Mesenchymal stem cell (in vitro differentiated cells and primary cell): ENCODE data around the gene BSPRY.

ENCODE experiments used
- DNase-seq: peaks from one replicate; pipeline ENCODE4 v3.0.0-alpha.2; 2013
- H2AFZ ChIP-seq: one replicate; pipeline ENCODE4 v1.6.1; 2013; ENCODE audit warnings: low read depth, mild to moderate bottlenecking, control low read depth, inconsistent platforms, low read length, moderate library complexity
- H2AK5ac ChIP-seq: 2 replicates; pipeline ENCODE4 v1.6.1; 2013; ENCODE audit warnings: low read length, moderate library complexity, mild to moderate bottlenecking, inconsistent platforms; ENCODE audit not compliant: severe bottlenecking
- H2BK120ac ChIP-seq: one replicate; pipeline ENCODE4 v1.6.1; 2013; ENCODE audit warnings: low read depth, mild to moderate bottlenecking, inconsistent platforms, low read length, moderate library complexity
- H2BK12ac ChIP-seq, 2 experiments: one replicate each; pipeline ENCODE4 v1.6.1; 2013; ENCODE audit warnings: inconsistent platforms in 2 of 2, low read length in 2 of 2, mild to moderate bottlenecking in 2 of 2, moderate library complexity in 2 of 2, control low read depth in 1 of 2
- H2BK15ac ChIP-seq: one replicate; pipeline ENCODE4 v1.6.1; 2013; ENCODE audit warnings: mild to moderate bottlenecking, low read depth, inconsistent platforms; ENCODE audit not compliant: poor library complexity, severe bottlenecking
- H2BK5ac ChIP-seq: 2 replicates; pipeline ENCODE4 v1.6.1; 2013; ENCODE audit warnings: low read depth, mild to moderate bottlenecking, low read length, control low read depth, inconsistent platforms; ENCODE audit not compliant: poor library complexity, severe bottlenecking
- H3K14ac ChIP-seq, 2 experiments: one replicate each; pipeline ENCODE4 v1.6.1; 2013; ENCODE audit warnings: inconsistent platforms in 2 of 2, low read length in 2 of 2, control low read depth in 1 of 2, mild to moderate bottlenecking in 1 of 2, moderate library complexity in 1 of 2
- H3K18ac ChIP-seq, 2 experiments: one replicate each; pipeline ENCODE4 v1.6.1; 2013; ENCODE audit warnings: inconsistent platforms in 2 of 2, low read length in 2 of 2, control low read depth in 1 of 2, low read depth in 1 of 2, mild to moderate bottlenecking in 1 of 2
- H3K23ac ChIP-seq, 2 experiments: one replicate each; pipeline ENCODE4 v1.6.1; 2013; ENCODE audit warnings: inconsistent platforms in 2 of 2, low read length in 2 of 2, mild to moderate bottlenecking in 2 of 2, moderate library complexity in 2 of 2, control low read depth in 1 of 2
- H3K27ac ChIP-seq: 2 replicates; pipeline ENCODE4 v1.5.1; 2013; ENCODE audit warnings: mild to moderate bottlenecking, moderate library complexity, low read length, control low read depth, inconsistent platforms; ENCODE audit not compliant: poor library complexity, severe bottlenecking
- H3K27me3 ChIP-seq, 2 experiments: 2 replicates each; pipeline versions ENCODE4 v1.6.1 to v1.7.0; 2013; ENCODE audit warnings: low read length in 2 of 2, mild to moderate bottlenecking in 2 of 2, moderate library complexity in 2 of 2, control low read depth in 1 of 2, inconsistent platforms in 1 of 2; ENCODE audit not compliant: control insufficient read depth in 1 of 2, insufficient read depth in 1 of 2
- H3K36me3 ChIP-seq, 2 experiments: 2 replicates each; pipeline versions ENCODE4 v1.6.1 to v1.7.0; 2013; ENCODE audit warnings: low read length in 2 of 2, control low read depth in 1 of 2, inconsistent platforms in 1 of 2, low read depth in 1 of 2, mild to moderate bottlenecking in 1 of 2; ENCODE audit not compliant: insufficient read depth in 2 of 2, control insufficient read depth in 1 of 2
- H3K4ac ChIP-seq, 2 experiments: one replicate each; pipeline ENCODE4 v1.6.1; 2013; ENCODE audit warnings: inconsistent platforms in 2 of 2, low read length in 2 of 2, mild to moderate bottlenecking in 2 of 2, moderate library complexity in 2 of 2, control low read depth in 1 of 2, low read depth in 1 of 2
- H3K4me1 ChIP-seq: 2 replicates; pipeline ENCODE4 v1.6.1; 2013; ENCODE audit warnings: low read depth, low read length, control low read depth; ENCODE audit not compliant: control insufficient read depth, insufficient read depth
- H3K4me2 ChIP-seq: 2 replicates; pipeline ENCODE4 v1.6.1; 2013; ENCODE audit warnings: low read length, mild to moderate bottlenecking, inconsistent platforms; ENCODE audit not compliant: poor library complexity, severe bottlenecking
- H3K4me3 ChIP-seq, 2 experiments: 2 replicates each; pipeline versions ENCODE4 v1.5.1 to v1.7.0; 2013; ENCODE audit warnings: low read length in 2 of 2, mild to moderate bottlenecking in 2 of 2, control low read depth in 1 of 2, low read depth in 1 of 2; ENCODE audit not compliant: insufficient read depth in 1 of 2
- H3K79me1 ChIP-seq: replicated peaks from 2 replicates; pipeline ENCODE4 v1.6.1; 2013; ENCODE audit warnings: mild to moderate bottlenecking, control low read depth, low read length, inconsistent platforms; ENCODE audit not compliant: poor library complexity, severe bottlenecking
- H3K9ac ChIP-seq: 2 replicates; pipeline ENCODE4 v1.7.0; 2013; ENCODE audit warnings: mild to moderate bottlenecking, low read length, moderate library complexity
- H3K9me3 ChIP-seq: 2 replicates; pipeline ENCODE4 v1.7.0; 2013; ENCODE audit warnings: mild to moderate bottlenecking, low read length; ENCODE audit not compliant: control insufficient read depth
- H4K8ac ChIP-seq: one replicate; pipeline ENCODE4 v1.6.1; 2013; ENCODE audit warnings: inconsistent platforms, mild to moderate bottlenecking, low read length, moderate library complexity
- H4K91ac ChIP-seq: one replicate; pipeline ENCODE4 v1.6.1; 2013; ENCODE audit warnings: mild to moderate bottlenecking, low read length, inconsistent platforms
- WGBS: methylation state at CpG from one replicate; pipeline ENCODE4 v1.1.7; 2013; ENCODE audit warnings: mixed read lengths; 5-methylcytosine and 5-hydroxymethylcytosine counted together

The BSPRY gene

DNA sequence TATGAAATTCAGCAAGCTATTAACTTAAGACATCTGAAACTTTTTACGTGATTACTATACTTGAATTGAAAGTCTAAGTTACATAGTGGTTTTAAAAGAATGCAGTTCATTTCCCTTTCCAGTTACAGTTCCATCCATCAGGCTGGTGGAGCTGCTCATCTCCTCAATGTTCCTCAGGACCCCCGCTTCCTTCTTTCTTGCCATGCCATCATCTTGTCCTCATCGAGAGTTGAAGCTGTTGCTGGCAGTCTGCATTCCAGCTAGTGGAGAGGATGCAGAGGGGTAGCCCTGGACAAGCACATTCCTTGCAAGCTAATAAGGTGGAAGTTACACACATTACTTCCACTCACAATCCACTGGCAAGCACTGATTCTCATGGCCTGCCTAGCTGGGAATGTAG is 37.4 kb upstream of the BSPRY start:
- H4K91ac ChIP-seq, result no peak overlapping the region

DNA sequence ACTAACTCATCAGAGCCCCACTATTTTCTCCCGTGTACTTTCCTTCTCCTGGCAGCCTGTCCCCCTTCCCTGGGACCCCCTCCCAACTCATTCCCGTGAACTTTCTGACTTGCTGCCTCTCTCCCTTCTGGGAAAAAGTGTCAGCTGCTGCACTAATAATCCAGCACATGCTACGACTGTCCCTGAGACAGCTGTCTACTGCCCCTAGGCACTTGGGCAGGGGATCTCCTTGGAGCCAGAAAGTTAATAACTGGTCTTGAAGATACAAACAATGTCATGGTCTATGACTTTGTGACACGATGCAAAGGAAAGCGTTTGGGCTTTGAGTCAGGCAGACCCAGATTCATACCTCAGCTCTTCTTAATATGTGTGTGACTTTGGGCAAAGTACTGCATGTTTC is 36.1 kb upstream of the BSPRY start:
- Histone ChIP-seq H3K27me3 (no peaks in the 10 kb centered on the region), H2BK12ac (no peak overlapping the region), H3K27ac (no peak overlapping the region), H3K4me2 (no peak overlapping the region), H3K18ac (no peak overlapping the region), H2BK15ac (no peak overlapping the region), H3K4me3 (no peak overlapping the region), H4K91ac (no peak overlapping the region), H3K36me3 (peaks cover 0 to 18% of the 10 kb centered on the region in 2 experiments), H2AK5ac (no peak overlapping the region), H2BK5ac (no peak overlapping the region), H2AFZ (no peak overlapping the region), H2BK120ac (no peak overlapping the region), H4K8ac (no peak overlapping the region), H3K9ac (no peak overlapping the region), H3K23ac (no peak overlapping the region), H3K4me1 (no peaks in the 10 kb centered on the region), H3K79me1 (no peaks in the 10 kb centered on the region), H3K14ac (no peak overlapping the region), H3K9me3 (no peaks in the 10 kb centered on the region), H3K4ac (no peak overlapping the region)
- DNase-seq, result no peak
- 73% methylated on average over 5 of the region's 5 CpGs for WGBS

More for the DNA sequence above, 37.4 kb upstream of the BSPRY start:
- Histone ChIP-seq H3K4ac (no peak overlapping the region), H2BK5ac (no peak overlapping the region), H3K4me2 (no peak overlapping the region), H3K79me1 (no peaks in the 10 kb centered on the region), H4K8ac (no peak overlapping the region), H3K18ac (peak overlapping the region in 1 of 2 experiments; percentile 34), H2BK120ac (no peak overlapping the region), H2BK15ac (no peak overlapping the region), H2BK12ac (no peak overlapping the region), H3K4me1 (peaks cover 4% of the 10 kb centered on the region), H2AK5ac (no peak overlapping the region), H3K27ac (no peak overlapping the region), H3K36me3 (peaks cover 0 to 8% of the 10 kb centered on the region in 2 experiments), H2AFZ (no peak overlapping the region), H3K27me3 (no peaks in the 10 kb centered on the region), H3K9me3 (no peaks in the 10 kb centered on the region), H3K14ac (no peak overlapping the region), H3K4me3 (no peak overlapping the region), H3K23ac (no peak overlapping the region), H3K9ac (no peak overlapping the region)
- no peak for DNase-seq
- WGBS, result 60% methylated on average over 1 of the region's 3 CpGs

DNA sequence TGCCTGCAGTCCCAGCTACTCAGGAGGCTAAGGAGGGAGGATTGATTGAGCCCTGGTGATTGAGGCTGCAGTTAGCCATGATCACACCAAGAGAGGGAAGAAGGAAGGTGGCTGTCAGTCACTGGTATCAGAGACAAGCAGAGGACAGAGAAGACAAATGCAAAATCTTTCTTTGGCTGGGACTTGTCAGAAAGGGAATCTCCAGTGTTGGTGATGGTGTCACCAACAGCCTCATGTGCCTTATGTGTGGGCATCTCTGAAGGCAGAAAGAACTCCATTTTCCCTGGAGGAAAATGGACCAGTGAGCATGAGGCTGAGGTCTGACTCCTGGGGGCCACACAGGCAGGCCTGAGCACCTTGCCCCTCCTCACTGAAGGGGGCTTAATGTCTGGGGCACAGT is 34.1 kb upstream of the BSPRY start:
- Histone ChIP-seq H3K27ac (no peak overlapping the region), H4K8ac (no peak overlapping the region), H4K91ac (no peak overlapping the region), H3K4me3 (no peak overlapping the region), H3K9me3 (no peaks in the 10 kb centered on the region), H2AFZ (no peak overlapping the region), H3K4me1 (no peaks in the 10 kb centered on the region), H2BK120ac (no peak overlapping the region), H3K23ac (no peak overlapping the region), H3K79me1 (no peaks in the 10 kb centered on the region), H3K18ac (no peak overlapping the region), H3K4me2 (no peak overlapping the region), H3K27me3 (peaks cover 0 to 3% of the 10 kb centered on the region in 2 experiments), H3K4ac (no peak overlapping the region), H3K36me3 (peaks cover 0 to 37% of the 10 kb centered on the region in 2 experiments), H2BK15ac (no peak overlapping the region), H3K14ac (no peak overlapping the region), H3K9ac (no peak overlapping the region), H2AK5ac (no peak overlapping the region), H2BK12ac (no peak overlapping the region), H2BK5ac (no peak overlapping the region)
- DNase-seq, result no peak

DNA sequence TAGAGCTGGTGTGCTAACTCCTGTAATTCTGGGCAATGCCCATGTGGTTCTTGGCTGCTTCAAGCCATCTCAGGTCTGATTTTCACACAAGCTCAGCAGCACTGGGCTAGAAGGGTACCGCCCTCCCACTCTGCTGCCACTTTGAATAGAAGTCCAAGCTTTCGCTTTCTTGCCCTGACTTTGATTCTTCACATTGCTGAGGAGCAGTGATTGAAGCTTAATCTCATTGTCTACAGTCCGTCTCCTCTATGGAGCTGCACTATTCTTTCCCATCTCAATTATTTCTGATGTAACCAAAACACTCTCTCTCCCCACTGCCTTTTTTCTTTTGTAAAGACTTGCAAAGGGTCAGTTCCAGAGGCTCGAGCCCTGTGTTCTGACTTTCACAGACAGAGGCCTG is 33.3 kb upstream of the BSPRY start:
- no peak overlapping the region for H2AK5ac ChIP-seq
- H4K91ac ChIP-seq, result no peak overlapping the region
- H3K9ac ChIP-seq, result no peak overlapping the region
- no peaks in the 10 kb centered on the region for H3K4me1 ChIP-seq
- H3K23ac ChIP-seq, result no peak overlapping the region
- no peaks in the 10 kb centered on the region for H3K79me1 ChIP-seq
- H4K8ac ChIP-seq, result no peak overlapping the region
- no peak overlapping the region for H3K4ac ChIP-seq
- no peak overlapping the region for H3K14ac ChIP-seq
- H3K27me3 ChIP-seq, result peaks cover 0 to 5% of the 10 kb centered on the region in 2 experiments
- no peak overlapping the region for H3K4me2 ChIP-seq
- H3K36me3 ChIP-seq, result peaks cover 0 to 45% of the 10 kb centered on the region in 2 experiments
- no peak overlapping the region for H2AFZ ChIP-seq
- H2BK15ac ChIP-seq, result no peak overlapping the region
- no peaks in the 10 kb centered on the region for H3K9me3 ChIP-seq
- no peak overlapping the region for H3K4me3 ChIP-seq
- no peak overlapping the region for H2BK12ac ChIP-seq
- 95% methylated on average over 4 of the region's 4 CpGs for WGBS
- no peak overlapping the region for H2BK120ac ChIP-seq
- H3K18ac ChIP-seq, result no peak overlapping the region
- DNase-seq, result no peak
- H3K27ac ChIP-seq, result no peak overlapping the region
- H2BK5ac ChIP-seq, result no peak overlapping the region
